HepG2 (cell line): ENCODE results near the gene TRRAP. TPM values are rescaled to one million over a fixed set of nuclear protein-coding genes. Genes with fewer than 3 reads are reported as not detected.

Experiments
- ATAC-seq: fragments of 200-7000 bp; cut with Tn5 transposase; 3 replicates; pipeline ENCODE4 v1.9.1; 2020; ENCODE audit warnings: mild to moderate bottlenecking, moderate library complexity
- BruUV-seq: library from RNA; stranded (reverse); fragments of 400-500 nt; replicated peaks from 2 replicates; lab custom pipeline; 2021; lab: Mats Ljungman, UMichigan
- CTCF ChIA-PET: fragments of 300-600 bp; formaldehyde crosslinking; extraction: SDS; loops from one replicate; lab custom pipeline; 2021; ENCODE audit warnings: low total read pairs, inconsistent platforms, low intra/inter-chr PET ratio; lab: Yijun Ruan, JAX
- POLR2A ChIA-PET: fragments of 350-600 bp; sonication (Branson Sonifier 250); formaldehyde crosslinking; loops from one replicate; lab custom pipeline; 2020; ENCODE audit warnings: antibody characterized with exemption, inconsistent platforms; lab: Yijun Ruan, JAX
- DNase-seq: peaks from one replicate; pipeline ENCODE4 v3.0.0-alpha.2; 2015; ENCODE audit warnings: low spot score
- FAIRE-seq: peaks from 3 replicates; lab custom pipeline; 2011; peaks lifted over from hg19 to GRCh38; lab: Jason Lieb, UNC
- H2AFZ ChIP-seq: one replicate; pipeline ENCODE4 v1.6.1; 2011; ENCODE audit warnings: low read length, inconsistent platforms
- H3K27ac ChIP-seq: fragments of 300-600 bp; 3 replicates; pipeline ENCODE4 v1.8.0; 2011; ENCODE audit warnings: mixed run types, mild to moderate bottlenecking, mixed read lengths, low read length, inconsistent platforms; ENCODE audit not compliant: insufficient read depth; ENCODE audit errors: extremely low read length
- H3K27me3 ChIP-seq, 2 experiments: fragments of 200-600 bp in 1 of 2; 2 replicates in 1 of 2; 3 replicates in 1 of 2; pipeline versions ENCODE4 v1.6.0 to v1.8.0; 2011; ENCODE audit warnings: low read length in 2 of 2, mild to moderate bottlenecking in 2 of 2, moderate library complexity in 2 of 2, inconsistent platforms in 1 of 2; ENCODE audit not compliant: insufficient read depth in 2 of 2, control insufficient read depth in 1 of 2
- H3K36me3 ChIP-seq, 2 experiments: fragments of 200-600 bp in 1 of 2; replicated peaks in 1 of 2; 2 replicates in 1 of 2; 3 replicates in 1 of 2; pipeline versions ENCODE4 v1.5.1 to v1.8.0; 2011; ENCODE audit warnings: low read length in 2 of 2, inconsistent platforms in 1 of 2; ENCODE audit not compliant: insufficient read depth in 2 of 2, control insufficient read depth in 1 of 2
- H3K4me1 ChIP-seq: 2 replicates; pipeline ENCODE4 v1.5.1; 2012; ENCODE audit warnings: low read length, inconsistent platforms; ENCODE audit not compliant: insufficient read depth
- H3K4me2 ChIP-seq: 2 replicates; pipeline ENCODE4 v1.6.0; 2011; ENCODE audit warnings: low read depth, low read length, inconsistent platforms
- H3K4me3 ChIP-seq, 3 experiments: fragments of 200-600 bp in 1 of 3; sonication (generic), shearing (Covaris generic) in 1 of 3; replicated peaks in 1 of 3; 2 replicates each; pipeline ENCODE4 v1.5.1; 2011 to 2016; ENCODE audit warnings: low read length in 3 of 3, inconsistent platforms in 2 of 3, low read depth in 2 of 3, mild to moderate bottlenecking in 2 of 3, control low read depth in 1 of 3, mixed read lengths in 1 of 3; ENCODE audit not compliant: insufficient read depth in 1 of 3
- H3K79me2 ChIP-seq: one replicate; pipeline ENCODE4 v1.6.1; 2011; ENCODE audit warnings: low read length, inconsistent platforms; ENCODE audit not compliant: insufficient read depth
- H3K9ac ChIP-seq: 2 replicates; pipeline ENCODE4 v1.6.0; 2011; ENCODE audit warnings: mild to moderate bottlenecking, low read depth, low read length, inconsistent platforms; ENCODE audit not compliant: insufficient read depth
- H3K9me3 ChIP-seq: 2 replicates; pipeline ENCODE4 v1.5.1; 2012; ENCODE audit warnings: mild to moderate bottlenecking, low read length
- H4K20me1 ChIP-seq: 2 replicates; pipeline ENCODE4 v1.6.0; 2011; ENCODE audit warnings: inconsistent platforms, mild to moderate bottlenecking, low read length, moderate library complexity; ENCODE audit not compliant: insufficient read depth
- ATF1 ChIP-seq: IDR thresholded peaks from 2 replicates; pipeline ENCODE4 v1.6.1; 2016; ENCODE audit warnings: mild to moderate bottlenecking, control low read depth
- BCLAF1 ChIP-seq: fragments of 450-650 bp; IDR thresholded peaks from 2 replicates; pipeline ENCODE4 v1.6.1; 2017; ENCODE audit warnings: mild to moderate bottlenecking
- RFX3 ChIP-seq: IDR thresholded peaks from 2 replicates; pipeline ENCODE4 v1.6.1; 2016; ENCODE audit warnings: missing biosample characterization, missing genetic modification reagents
- SKI ChIP-seq: fragments of 450-650 bp; IDR thresholded peaks from one replicate; pipeline ENCODE4 v1.6.1; 2018; ENCODE audit warnings: mild to moderate bottlenecking; ENCODE audit not compliant: partially characterized antibody
- TOE1 ChIP-seq: sonication (generic); formaldehyde crosslinking; IDR thresholded peaks from 2 replicates; pipeline ENCODE4 v1.4.0; 2020; ENCODE audit warnings: mild to moderate bottlenecking, missing genetic modification reagents
- ZBTB34 ChIP-seq: sonication (generic); formaldehyde crosslinking; IDR thresholded peaks from 2 replicates; pipeline ENCODE4 v1.8.0; 2022; ENCODE audit warnings: mild to moderate bottlenecking, missing genetic modification reagents
- ZNF564 ChIP-seq: sonication (generic); formaldehyde crosslinking; IDR thresholded peaks from 2 replicates; pipeline ENCODE4 v1.8.1; 2023; ENCODE audit warnings: mild to moderate bottlenecking, missing genetic modification reagents
- ZNF766 ChIP-seq: sonication (generic); formaldehyde crosslinking; IDR thresholded peaks from 2 replicates; pipeline ENCODE4 v1.5.0; 2020; ENCODE audit warnings: missing genetic modification reagents, borderline replicate concordance
- WGBS: methylation state at CpG from one replicate; pipeline ENCODE4 v1.1.6; 2017; ENCODE audit warnings: low lambda C conversion rate; 5-methylcytosine and 5-hydroxymethylcytosine counted together
- in situ Hi-C: cut with HindIII; loops from 2 replicates; pipeline ENCODE4 v1.10.0; 2017; ENCODE audit warnings: low pct_unique_long_range_greater_than_20kb; ENCODE audit not compliant: extremely low pct_ligation_motif_present
- intact Hi-C: fragments of 100-400 bp; cut with micrococcal nuclease; formaldehyde crosslinking; loops from one replicate; pipeline ENCODE4 v1.10.0; 2022; ENCODE audit not compliant: unreplicated experiment
- polyA plus RNA-seq, 8 experiments: library from polyadenylated mRNA; depleted of rRNA in 3 of 8; stranded (reverse) in 7 of 8; unstranded in 1 of 8; fragments of >200 nt; fragmentation: Illumina TruSeq in 4 of 8; extraction: Trizol in 4 of 8; gene quantifications; 2 replicates each; pipeline versions ENCODE4 v1.2.1 to v1.2.3, GENCODE V29; 2011 to 2016; ENCODE audit warnings: low read depth in 4 of 8, missing spikeins in 1 of 8, mixed read lengths in 1 of 8; ENCODE audit not compliant: insufficient read depth in 1 of 8
- total RNA-seq, 5 experiments: library from RNA; depleted of rRNA; stranded (reverse); fragments of >200 nt; fragmentation: Illumina TruSeq; extraction: Trizol; gene quantifications; 2 replicates each; pipeline ENCODE4 v1.2.3, GENCODE V29; 2016; ENCODE audit warnings: low read depth in 1 of 5

The TRRAP gene
- total and polyA plus RNA-seq, 2 of the 13 experiments (the other 11 are each of a cell fraction or from before 2014, with no cell fraction given) = 8.6 to 10.5 TPM

- 100% methylated on average over 5 of the region's 11 CpGs for WGBS
- ATAC-seq (no peak), DNase-seq (no peak)
- intact Hi-C loops = no loop called here
- Histone ChIP-seq H3K27me3 (no peaks in the 10 kb centered on the region), H4K20me1 (no peaks in the 10 kb centered on the region), H3K9ac (no peak overlapping the region), H3K27ac (no peak overlapping the region), H3K79me2 (no peaks in the 10 kb centered on the region), H3K4me3 (no peak overlapping the region), H3K4me2 (no peak overlapping the region), H3K4me1 (no peaks in the 10 kb centered on the region), H3K36me3 (peaks cover 43 to 86% of the 10 kb centered on the region in 2 experiments), H2AFZ (no peak overlapping the region)
- in situ Hi-C loops = no loop called here
- BruUV-seq = no TSS peak
- TF ChIP-seq SKI (no peak), RFX3 (CRISPR knock-in tag) (no peak), BCLAF1 (no peak)
- TF ChIP-seq, all 625 proteins: peak for 0
- FAIRE-seq = no peak
- H3K9me3 ChIP-seq = no peaks in the 10 kb centered on the region
- ChIA-PET CTCF (no interaction called here), POLR2A (no interaction called here)
Measured at GRCh38 chr7:99008921-99009530, 130.7 kb downstream of the TRRAP start.

GRCh38 chr7:99010281-99010680 is 131.9 kb downstream of the TRRAP start:
- H3K27me3 ChIP-seq = no peaks in the 10 kb centered on the region
- DNase-seq (no peak), FAIRE-seq (no peak), ATAC-seq (no peak)
- peaks cover 41 to 81% of the 10 kb centered on the region in 2 experiments for H3K36me3 ChIP-seq
- no peaks in the 10 kb centered on the region for H3K4me1 ChIP-seq
- no TSS peak for BruUV-seq
- H2AFZ ChIP-seq = no peak overlapping the region
- CTCF ChIA-PET = no interaction called here
- POLR2A ChIA-PET = no interaction called here
- intact Hi-C loops (no loop called here), in situ Hi-C loops (no loop called here)
- no peak overlapping the region for H3K27ac ChIP-seq
- H3K9ac ChIP-seq = no peak overlapping the region
- no peaks in the 10 kb centered on the region for H3K9me3 ChIP-seq
- H3K4me2 ChIP-seq = no peak overlapping the region
- 97% methylated on average over 9 of the region's 9 CpGs for WGBS
- H4K20me1 ChIP-seq = no peaks in the 10 kb centered on the region
- H3K4me3 ChIP-seq = no peak overlapping the region
- no peaks in the 10 kb centered on the region for H3K79me2 ChIP-seq
- no peak for TF ChIP-seq ATF1 (CRISPR knock-in tag)
- TF ChIP-seq ZNF766 = no peak
- no peak for TF ChIP-seq ZNF564 (CRISPR knock-in tag)
- no peak for TF ChIP-seq ZBTB34
- TF ChIP-seq TOE1 (CRISPR knock-in tag) = no peak
